Activated T-cell treated with anti-CD3 and anti-CD28 coated beads, Interleukin-2, amount 50 U/mL, for 4 hours (primary cell): Measurements from ENCODE around the gene P2RY10. TPM values are rescaled to one million over a fixed set of nuclear protein-coding genes. Genes with fewer than 3 reads are reported as not detected.
"Not testable (repeated sequence)": the region's sequence is repeated elsewhere in the genome, so short reads cannot be mapped to it uniquely, and the experiment has no call there.

Experiments used
- ATAC-seq, 2 donors: fragments of 200-7000 bp; cut with Tn5 transposase; one replicate each; pipeline ENCODE4 v1.10.0; 2021
- DNase-seq: peaks from one replicate; pipeline ENCODE4 v3.0.0-alpha.2; 2020
- H3K27me3 Mint-ChIP-seq: one replicate; pipeline ENCODE4 v1.8.0; 2021; ENCODE audit warnings: low read depth, mixed read lengths
- H3K36me3 Mint-ChIP-seq: one replicate; pipeline ENCODE4 v1.8.0; 2022; ENCODE audit warnings: mixed read lengths; ENCODE audit not compliant: insufficient read depth
- H3K4me1 Mint-ChIP-seq: one replicate; pipeline ENCODE4 v1.8.0; 2021; ENCODE audit warnings: low read depth, mixed read lengths
- H3K4me3 Mint-ChIP-seq: one replicate; pipeline ENCODE4 v1.8.0; 2021; ENCODE audit warnings: mild to moderate bottlenecking, moderate library complexity, mixed read lengths
- H3K9me3 Mint-ChIP-seq: one replicate; pipeline ENCODE4 v1.8.0; 2021; ENCODE audit warnings: mixed read lengths
- total RNA-seq, 3 donors: library from RNA; stranded (reverse); gene quantifications; one replicate each; pipeline ENCODE4 v1.2.1, GENCODE V29; 2021

The P2RY10 gene
- total RNA-seq, 3 donors from 2014 or later: 9.6 to 12.7 (median 12.7) TPM

DNA sequence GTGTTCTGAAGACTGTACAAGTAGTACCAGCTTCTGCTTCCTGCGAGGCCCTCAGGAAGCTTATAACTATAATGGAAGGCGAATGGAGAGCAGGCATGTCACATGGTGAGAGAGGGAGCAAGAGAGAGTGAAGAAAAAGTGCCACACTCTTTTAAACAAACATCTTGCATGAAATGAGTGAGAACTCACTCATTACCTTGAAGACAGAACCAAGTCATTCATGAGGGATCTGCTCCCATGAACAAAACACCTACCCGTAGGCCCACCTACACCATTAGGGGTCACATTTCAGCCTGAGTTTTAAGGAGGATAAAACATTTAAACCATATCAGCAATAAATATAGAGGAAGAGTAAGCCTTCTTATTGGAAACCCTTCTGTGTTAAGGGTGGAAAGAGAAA is 19.4 kb downstream of the P2RY10 start:
- no peaks in the 10 kb centered on the region for H3K27me3 Mint-ChIP-seq
- peaks cover 27% of the 10 kb centered on the region for H3K4me1 Mint-ChIP-seq
- no peak for DNase-seq
- ATAC-seq: no peak
- peaks cover 34% of the 10 kb centered on the region for H3K36me3 Mint-ChIP-seq
- no peak overlapping the region for H3K4me3 Mint-ChIP-seq
- H3K9me3 Mint-ChIP-seq: peaks cover 10% of the 10 kb centered on the region

- no peaks in the 10 kb centered on the region for H3K9me3 Mint-ChIP-seq
- H3K36me3 Mint-ChIP-seq: no peaks in the 10 kb centered on the region
- ATAC-seq (peak; percentile 91), DNase-seq (no peak)
- peaks cover 11% of the 10 kb centered on the region for H3K4me1 Mint-ChIP-seq
- no peaks in the 10 kb centered on the region for H3K27me3 Mint-ChIP-seq
- peak overlapping the region; percentile 22 for H3K4me3 Mint-ChIP-seq
Measured at GRCh38 chrX:78979789-78980464, 34.7 kb downstream of the P2RY10 start.

DNA sequence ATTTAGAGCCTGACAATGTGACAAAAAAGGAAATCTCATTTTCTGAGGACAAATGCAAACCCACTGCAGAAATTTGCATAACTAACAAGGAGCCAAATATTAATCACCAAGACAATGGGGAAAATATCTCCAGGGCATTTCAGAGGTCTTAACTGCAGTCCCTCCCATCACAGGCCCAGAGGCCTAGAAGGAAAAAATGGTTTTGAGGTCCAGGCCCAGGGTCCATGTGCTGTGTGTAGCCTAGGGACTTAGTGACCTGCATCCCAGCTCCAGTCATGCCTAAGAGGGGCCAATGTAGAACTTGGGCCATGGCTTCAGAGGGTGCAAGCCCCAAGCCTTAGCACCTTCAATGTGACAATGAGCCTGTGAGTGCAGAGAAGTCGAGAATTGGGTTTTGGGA is 44.2 kb downstream of the P2RY10 start:
- H3K4me1 Mint-ChIP-seq: peaks cover 2% of the 10 kb centered on the region
- peaks cover 9% of the 10 kb centered on the region for H3K36me3 Mint-ChIP-seq
- no peak overlapping the region for H3K4me3 Mint-ChIP-seq
- no peaks in the 10 kb centered on the region for H3K27me3 Mint-ChIP-seq
- ATAC-seq (no peak), DNase-seq (no peak)
- peaks cover 12% of the 10 kb centered on the region for H3K9me3 Mint-ChIP-seq

DNA sequence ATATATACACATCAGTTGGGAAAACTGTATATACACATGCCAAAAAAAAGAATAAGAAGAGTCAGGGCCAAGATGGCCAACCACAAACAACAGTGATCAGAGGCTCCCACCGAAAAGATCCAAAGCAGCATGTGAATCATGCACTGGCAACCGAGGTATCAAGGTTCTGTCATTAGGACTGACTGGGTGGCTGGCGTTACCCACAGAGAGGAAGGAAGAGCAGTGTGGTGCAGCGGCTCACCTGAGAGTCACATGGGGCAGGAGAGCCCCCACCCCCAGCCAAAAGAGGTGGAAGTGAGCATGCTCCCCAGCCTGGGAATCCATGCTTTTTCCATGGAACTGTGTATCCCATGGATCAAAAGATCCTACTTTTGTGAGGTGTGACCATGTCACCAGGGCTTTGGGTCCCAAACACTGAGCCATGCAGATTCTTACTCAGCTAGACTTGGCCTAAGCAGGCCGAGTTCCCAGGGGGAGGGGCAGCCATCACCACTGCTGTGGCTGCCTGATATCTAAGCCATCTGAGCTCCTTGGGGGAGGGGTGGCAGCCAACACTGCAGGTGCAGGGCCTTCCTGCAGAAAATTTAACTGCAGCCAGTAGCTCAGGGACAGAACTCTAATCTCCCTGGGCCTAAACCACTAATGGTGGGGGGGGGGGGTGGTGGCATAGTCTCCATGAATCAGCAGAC is 52.8 kb downstream of the P2RY10 start:
- Mint-ChIP-seq H3K4me3 (no peak overlapping the region), H3K36me3 (no peaks in the 10 kb centered on the region), H3K27me3 (no peaks in the 10 kb centered on the region), H3K4me1 (peaks cover 12% of the 10 kb centered on the region), H3K9me3 (no peaks in the 10 kb centered on the region)
- DNase-seq (no peak), ATAC-seq (peak; percentile 43 to 63)

DNA sequence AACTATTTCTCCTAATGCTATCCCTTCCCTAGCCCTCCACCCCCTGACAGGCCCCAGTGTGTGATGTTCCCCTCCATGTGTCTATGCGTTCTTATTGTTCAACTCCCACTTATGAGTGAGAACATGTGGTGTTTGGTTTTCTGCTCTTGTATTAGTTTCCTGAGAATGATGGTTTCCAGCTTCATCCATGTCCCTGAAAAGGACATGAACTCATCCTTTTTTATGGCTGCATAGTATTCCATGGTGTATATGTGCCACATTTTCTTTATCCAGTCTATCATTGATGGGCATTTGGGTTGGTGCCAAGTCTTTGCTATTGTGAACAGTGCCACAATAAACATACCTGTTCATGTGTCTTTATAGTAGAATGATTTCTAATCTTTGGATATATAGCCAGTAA is 62.3 kb downstream of the P2RY10 start:
- H3K27me3 Mint-ChIP-seq, H3K9me3 Mint-ChIP-seq, H3K4me1 Mint-ChIP-seq, H3K36me3 Mint-ChIP-seq, ATAC-seq, H3K4me3 Mint-ChIP-seq, DNase-seq: not testable (repeated sequence)

Other genes starting within 250 kb of the P2RY10 start
- not detected for gene LPAR4, start 197.7 kb upstream of the P2RY10 start, total RNA-seq
- 10 to 100 TPM; 13.2 to 24.8 (median 20.1) TPM for gene GPR174, start 199.3 kb downstream of the P2RY10 start, total RNA-seq